GM12878 (cell line): Measurements from ENCODE around the gene MYOM1. TPM values are rescaled to one million over a fixed set of nuclear protein-coding genes. Genes with fewer than 3 reads are reported as not detected.

Experiments
- ATAC-seq: fragments of 200-7000 bp; cut with Tn5 transposase; 3 replicates; pipeline ENCODE4 v1.9.1; 2020; ENCODE audit warnings: mild to moderate bottlenecking, moderate library complexity
- BruUV-seq: library from RNA; stranded (reverse); fragments of 400-500 nt; replicated peaks from 2 replicates; lab custom pipeline; 2021; lab: Mats Ljungman, UMichigan
- CTCF ChIA-PET: fragments of 300-600 bp; sonication (Branson Sonifier 250); formaldehyde crosslinking; extraction: SDS; loops from one replicate; lab custom pipeline; 2021; ENCODE audit warnings: inconsistent platforms; lab: Yijun Ruan, JAX
- POLR2A ChIA-PET: fragments of 350-600 bp; formaldehyde crosslinking; extraction: SDS; loops from one replicate; lab custom pipeline; 2021; ENCODE audit warnings: inconsistent platforms; lab: Charles Lee
- RAD21 ChIA-PET: fragments of 300-600 bp; sonication (Branson Sonifier 250); formaldehyde crosslinking; loops from one replicate; lab custom pipeline; 2023; ENCODE audit warnings: antibody characterized with exemption; ENCODE audit not compliant: unreplicated experiment; lab: Charles Lee
- SMC1A ChIA-PET: fragments of 300-600 bp; sonication (Branson Sonifier 250); formaldehyde crosslinking; loops from one replicate; lab custom pipeline; 2023; ENCODE audit not compliant: unreplicated experiment, uncharacterized antibody; lab: Charles Lee
- DNase-seq: peaks from one replicate; pipeline ENCODE4 v3.0.0-alpha.2; 2011; ENCODE audit warnings: low read depth, low spot score
- FAIRE-seq: peaks from 3 replicates; lab custom pipeline; 2011; peaks lifted over from hg19 to GRCh38; lab: Jason Lieb, UNC
- H2AFZ ChIP-seq: 2 replicates; pipeline ENCODE4 v1.6.0; 2011; ENCODE audit warnings: low read depth, low read length, control low read depth; ENCODE audit not compliant: control insufficient read depth
- H3K27ac ChIP-seq: 2 replicates; pipeline ENCODE4 v1.5.1; 2011; ENCODE audit warnings: control low read depth; ENCODE audit not compliant: control insufficient read depth, insufficient read depth
- H3K27me3 ChIP-seq, 2 experiments: replicated peaks in 1 of 2; 2 replicates each; pipeline versions ENCODE4 v1.6.0 to v1.6.1; 2011; ENCODE audit warnings: low read length in 1 of 2; ENCODE audit not compliant: control insufficient read depth in 2 of 2, insufficient read depth in 2 of 2
- H3K36me3 ChIP-seq, 2 experiments: 2 replicates each; pipeline ENCODE4 v1.5.1; 2011; ENCODE audit warnings: low read length in 1 of 2; ENCODE audit not compliant: control insufficient read depth in 2 of 2, insufficient read depth in 2 of 2
- H3K4me1 ChIP-seq: 2 replicates; pipeline ENCODE4 v1.6.1; 2011; ENCODE audit warnings: mild to moderate bottlenecking, low read length, moderate library complexity, mixed read lengths; ENCODE audit not compliant: control insufficient read depth, insufficient read depth
- H3K4me2 ChIP-seq: 2 replicates; pipeline ENCODE4 v1.6.0; 2011; ENCODE audit warnings: control low read depth; ENCODE audit not compliant: control insufficient read depth, insufficient read depth
- H3K4me3 ChIP-seq: fragments of 200-600 bp; sonication (generic); 2 replicates; pipeline ENCODE4 v1.5.1; 2016
- H3K79me2 ChIP-seq: 2 replicates; pipeline ENCODE4 v1.6.0; 2011; ENCODE audit warnings: low read length; ENCODE audit not compliant: control insufficient read depth, insufficient read depth
- H3K9ac ChIP-seq: 2 replicates; pipeline ENCODE4 v1.8.0; 2011; ENCODE audit warnings: low read length, control low read depth, mixed read lengths; ENCODE audit not compliant: control insufficient read depth, insufficient read depth
- H3K9me3 ChIP-seq: replicated peaks from 3 replicates; pipeline ENCODE4 v1.5.1; 2011; ENCODE audit warnings: mild to moderate bottlenecking, low read length; ENCODE audit not compliant: control insufficient read depth, insufficient read depth
- H4K20me1 ChIP-seq: 2 replicates; pipeline ENCODE4 v1.6.0; 2011; ENCODE audit not compliant: control insufficient read depth, insufficient read depth
- ASH2L ChIP-seq: fragments of 300-600, 200-600 bp; sonication (generic); IDR thresholded peaks from 2 replicates; pipeline ENCODE4 v1.6.1; 2017; ENCODE audit warnings: low read depth, mild to moderate bottlenecking, borderline replicate concordance
- BHLHE40 ChIP-seq, 2 experiments: fragments of 450-650 bp in 1 of 2; IDR thresholded peaks; 2 replicates each; pipeline ENCODE4 v1.6.1; 2011 to 2017; ENCODE audit warnings: low read depth in 2 of 2, borderline replicate concordance in 1 of 2, improper control_type of control experiment in 1 of 2, low read length in 1 of 2, mild to moderate bottlenecking in 1 of 2
- DPF2 ChIP-seq: fragments of 450-650 bp; IDR thresholded peaks from 2 replicates; pipeline ENCODE4 v1.6.1; 2017; ENCODE audit warnings: mild to moderate bottlenecking
- EZH2 ChIP-seq: IDR thresholded peaks from 2 replicates; pipeline ENCODE4 v1.6.1; 2012; ENCODE audit warnings: low read depth, mild to moderate bottlenecking, control low read depth, inconsistent platforms, low read length, borderline replicate concordance; ENCODE audit not compliant: control insufficient read depth
- FOXK2 ChIP-seq: fragments of 450-650 bp; IDR thresholded peaks from 2 replicates; pipeline ENCODE4 v1.6.1; 2017; ENCODE audit warnings: mild to moderate bottlenecking, moderate library complexity
- HSF1 ChIP-seq: fragments of 150-350 bp; IDR thresholded peaks from 2 replicates; pipeline ENCODE4 v1.6.1; 2014; ENCODE audit warnings: mild to moderate bottlenecking, low read depth, low read length
- IRF4 ChIP-seq: IDR thresholded peaks from 2 replicates; pipeline ENCODE4 v1.6.1; 2011; ENCODE audit warnings: low read depth, low read length
- LARP7 ChIP-seq: fragments of 450-650 bp; IDR thresholded peaks from 2 replicates; pipeline ENCODE4 v1.6.1; 2017; ENCODE audit warnings: mild to moderate bottlenecking
- NRF1 ChIP-seq: conservative IDR thresholded peaks from 2 replicates; pipeline ENCODE4 v1.6.1; 2011; ENCODE audit warnings: mild to moderate bottlenecking, low read depth, low read length, improper control_type of control experiment
- RELA ChIP-seq: fragments of 450-650 bp; IDR thresholded peaks from 2 replicates; pipeline ENCODE4 v1.8.0; 2014; ENCODE audit warnings: borderline replicate concordance; ENCODE audit not compliant: partially characterized antibody
- SIN3A ChIP-seq: IDR thresholded peaks from 2 replicates; pipeline ENCODE4 v1.6.1; 2012; ENCODE audit warnings: low read depth, low read length, improper control_type of control experiment
- SMAD5 ChIP-seq: IDR thresholded peaks from 2 replicates; pipeline ENCODE4 v1.6.1; 2016; ENCODE audit warnings: antibody characterized with exemption, low read depth
- SRF ChIP-seq, 2 experiments: IDR thresholded peaks; 2 replicates each; pipeline ENCODE4 v1.6.1; 2011; ENCODE audit warnings: low read depth in 2 of 2, low read length in 2 of 2, mild to moderate bottlenecking in 1 of 2, moderate library complexity in 1 of 2
- TCF7 ChIP-seq: IDR thresholded peaks from 2 replicates; pipeline ENCODE4 v1.6.1; 2014; ENCODE audit warnings: antibody characterized with exemption, borderline replicate concordance
- WRNIP1 ChIP-seq: IDR thresholded peaks from 2 replicates; pipeline ENCODE4 v1.6.1; 2011; ENCODE audit warnings: low read depth, low read length, improper control_type of control experiment, borderline replicate concordance
- YBX1 ChIP-seq: fragments of 450-650 bp; IDR thresholded peaks from 2 replicates; pipeline ENCODE4 v1.6.1; 2016; ENCODE audit warnings: antibody characterized with exemption
- ZBED1 ChIP-seq: IDR thresholded peaks from 2 replicates; pipeline ENCODE4 v1.6.1; 2016; ENCODE audit warnings: borderline replicate concordance
- ZBTB33 ChIP-seq: fragments of 450-650 bp; IDR thresholded peaks from 2 replicates; pipeline ENCODE4 v1.6.1; 2017; ENCODE audit warnings: mild to moderate bottlenecking
- ZNF24 ChIP-seq: fragments of 450-650 bp; IDR thresholded peaks from 2 replicates; pipeline ENCODE4 v1.6.1; 2017; ENCODE audit warnings: antibody characterized with exemption, mild to moderate bottlenecking
- WGBS: methylation state at CpG from one replicate; pipeline ENCODE4 v1.1.6; 2016; ENCODE audit warnings: low lambda C conversion rate; ENCODE audit not compliant: insufficient replicate concordance, insufficient coverage; ENCODE audit errors: missing lambda C conversion rate; 5-methylcytosine and 5-hydroxymethylcytosine counted together
- in situ Hi-C: fragments of 300-500 bp; cut with MboI; formaldehyde crosslinking; loops from 9 replicates; pipeline ENCODE4 v1.14.3; 2018; ENCODE audit warnings: mixed read lengths
- intact Hi-C: fragments of 100-400 bp; cut with micrococcal nuclease; formaldehyde crosslinking; loops from one replicate; pipeline ENCODE4 v1.14.2; 2022; ENCODE audit not compliant: unreplicated experiment
- polyA plus RNA-seq, 11 experiments: library from polyadenylated mRNA; depleted of rRNA in 4 of 11; unstranded in 6 of 11; stranded (reverse) in 5 of 11; fragments of >200 nt; fragmentation: Nextera tagmentation in 4 of 11; fragmentation: Illumina TruSeq in 1 of 11; extraction: Ambion mirVana in 4 of 11; extraction: Trizol in 1 of 11; gene quantifications; 1 replicate in 1 of 11; 2 replicates in 10 of 11; pipeline versions ENCODE4 v1.2.1 to v1.2.3, GENCODE V29; 2011 to 2016; ENCODE audit warnings: inconsistent platforms in 2 of 11, missing spikeins in 2 of 11, low read depth in 1 of 11
- total RNA-seq, 4 experiments: library from RNA; depleted of rRNA in 3 of 4; stranded (reverse); fragments of >200 nt in 3 of 4; fragmentation: Illumina TruSeq in 1 of 4; extraction: Trizol in 1 of 4; gene quantifications; 2 replicates each; pipeline versions ENCODE4 v1.2.1 to v1.2.3, GENCODE V29; 2013 to 2021

The MYOM1 gene
- total and polyA plus RNA-seq, 10 of the 15 experiments (the other 5 are each of a cell fraction or from before 2014, with no cell fraction given), result 0.06 to 1.0 (median 0.57) TPM

- peak overlapping the region; percentile 67 for H3K4me2 ChIP-seq
- no peaks in the 10 kb centered on the region for H3K27me3 ChIP-seq
- WGBS, result 18% methylated on average over 4 of the region's 4 CpGs
- CTCF ChIA-PET, result interaction anchor here (1.0 to 3.0 kb wide), 3 partner anchors 25 to 43 kb away, joined by 4 to 21 read pairs (median 7); no protein-coding TSS in a partner anchor
- H3K9me3 ChIP-seq, result no peaks in the 10 kb centered on the region
- H3K4me1 ChIP-seq, result peaks cover 12% of the 10 kb centered on the region
- H3K27ac ChIP-seq, result peak overlapping the region; percentile 33
- no peaks in the 10 kb centered on the region for H4K20me1 ChIP-seq
- SMC1A ChIA-PET, result interaction anchor here (0.6 to 2.2 kb wide), 9 partner anchors 22 to 429 kb away, joined by 3 to 10 read pairs (median 3); no protein-coding TSS in a partner anchor
- H3K36me3 ChIP-seq, result no peaks in the 10 kb centered on the region
- in situ Hi-C loops, result no loop called here
- H3K9ac ChIP-seq, result no peak overlapping the region
- intact Hi-C loops, result no loop called here
- FAIRE-seq, result peak; percentile 99
- peak overlapping the region; percentile 86 for H2AFZ ChIP-seq
- RAD21 ChIA-PET, result interaction anchor here (0.6 to 1.0 kb wide), 2 partner anchors 25 to 936 kb away, joined by 3 to 4 read pairs; no protein-coding TSS in a partner anchor
- peak; percentile 99 for ATAC-seq
- BruUV-seq, result no TSS peak
- peak; percentile 77 for DNase-seq
- no peaks in the 10 kb centered on the region for H3K79me2 ChIP-seq
- POLR2A ChIA-PET, result interaction anchor here (0.5 to 1.3 kb wide), 2 partner anchors 59 to 137 kb away, joined by 4 read pairs; no protein-coding TSS in a partner anchor
- H3K4me3 ChIP-seq, result no peak overlapping the region
- TF ChIP-seq IRF4, result no peak
- no peak for TF ChIP-seq ZBTB33
- TF ChIP-seq EZH2, result no peak
- TF ChIP-seq SMAD5, result no peak
- TF ChIP-seq TCF7, result no peak
- no peak for TF ChIP-seq WRNIP1
- no peak for TF ChIP-seq LARP7
- TF ChIP-seq SIN3A, result no peak
- TF ChIP-seq SRF (IDR thresholded peaks at IDR 0.05; ENCODE audit: low read depth in 2 of 2, low read length in 2 of 2), result 0 out of 4 replicates have a peak, but pooled peaks of 1 of the 2 experiments have one; percentile 46
- TF ChIP-seq HSF1, result no peak
- no peak for TF ChIP-seq ZBED1
- TF ChIP-seq YBX1, result no peak
- TF ChIP-seq FOXK2, result peak; percentile 82; the same call in 1 of the 2 replicates
- no peak for TF ChIP-seq DPF2
- TF ChIP-seq BHLHE40 (IDR thresholded peaks at IDR 0.05; ENCODE audit: borderline replicate concordance in 1 of 2, low read depth in 2 of 2, low read length in 1 of 2), result no peak
- no peak for TF ChIP-seq ZNF24
- no peak for TF ChIP-seq ASH2L
- TF ChIP-seq RELA, result no peak
- no peak for TF ChIP-seq NRF1
Measured at GRCh38 chr18:3037423-3037915, 182.3 kb downstream of the MYOM1 start.
